Measurements from ENCODE around the gene RAB3GAP2. TPM values are rescaled to one million over a fixed set of nuclear protein-coding genes. Genes with fewer than 3 reads are reported as not detected.
"Not testable (repeated sequence)": the region's sequence is repeated elsewhere in the genome, so short reads cannot be mapped to it uniquely, and the experiment has no call there.

The RAB3GAP2 gene
- total and polyA plus RNA-seq, 2 donors (not counting 1 experiment from before 2014, with no cell fraction given): 31.0 to 43.8 TPM

DNA sequence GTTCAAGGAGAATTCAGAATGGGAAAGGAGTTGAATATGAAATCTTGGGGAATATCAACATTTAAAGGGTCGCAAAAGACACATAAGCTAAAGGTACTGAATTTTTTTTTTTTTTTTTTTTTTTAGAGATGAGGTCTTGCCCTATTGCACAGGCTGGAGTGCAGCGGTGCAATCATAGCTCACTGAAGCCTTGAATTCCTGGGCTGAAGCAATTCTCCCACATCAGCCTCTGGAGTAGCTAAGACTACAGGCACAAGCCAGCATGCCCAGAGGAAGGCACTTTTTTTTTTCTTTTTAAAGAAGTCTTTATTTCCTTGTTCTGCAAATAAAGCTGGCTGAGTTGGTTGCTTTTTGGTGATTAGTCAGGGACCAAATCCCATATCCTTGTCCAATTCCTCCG is 44.1 kb upstream of the RAB3GAP2 start:
- no peaks in the 10 kb centered on the region for H3K36me3 ChIP-seq (ENCODE audit: control insufficient read depth, insufficient read depth, low read length)
- H3K9ac ChIP-seq (ENCODE audit: insufficient read depth, low read length): no peak overlapping the region
- H3K9me3 ChIP-seq (ENCODE audit: control insufficient read depth, insufficient read depth, low read depth, low read length): no peaks in the 10 kb centered on the region
- H3K27me3 ChIP-seq (ENCODE audit: control insufficient read depth, insufficient read depth, low read length): peaks cover 2% of the 10 kb centered on the region
- H3K27ac ChIP-seq (ENCODE audit: insufficient read depth, low read length): no peak overlapping the region
- H3K4me2 ChIP-seq (ENCODE audit: extremely low read depth, insufficient read depth, low read length): no peak overlapping the region
- DNase-seq (ENCODE audit: low read depth in 2 of 2): no peak
- H3K4me3 ChIP-seq (replicated peaks in 1 of 4; ENCODE audit: control extremely low read depth in 1 of 4, insufficient read depth in 1 of 4, low read depth in 3 of 4, low read length in 4 of 4): no peak overlapping the region
- H2AFZ ChIP-seq (ENCODE audit: low read length): no peak overlapping the region
- no peaks in the 10 kb centered on the region for H3K79me2 ChIP-seq (ENCODE audit: control insufficient read depth, insufficient read depth, low read length)
- no peak for TF ChIP-seq CTCF (conservative IDR thresholded peaks at IDR 0.05 in 1 of 2, IDR thresholded peaks at IDR 0.05 in 1 of 2; ENCODE audit: low read depth in 1 of 2, low read length in 2 of 2)
- TF ChIP-seq EZH2 (IDR thresholded peaks at IDR 0.05; ENCODE audit: low read length, missing control alignments): no peak
- H3K4me1 ChIP-seq (ENCODE audit: control insufficient read depth, extremely low read depth, insufficient read depth, low read length): no peaks in the 10 kb centered on the region
- no peaks in the 10 kb centered on the region for H4K20me1 ChIP-seq (ENCODE audit: control insufficient read depth, extremely low read depth, insufficient read depth, low read length)

DNA sequence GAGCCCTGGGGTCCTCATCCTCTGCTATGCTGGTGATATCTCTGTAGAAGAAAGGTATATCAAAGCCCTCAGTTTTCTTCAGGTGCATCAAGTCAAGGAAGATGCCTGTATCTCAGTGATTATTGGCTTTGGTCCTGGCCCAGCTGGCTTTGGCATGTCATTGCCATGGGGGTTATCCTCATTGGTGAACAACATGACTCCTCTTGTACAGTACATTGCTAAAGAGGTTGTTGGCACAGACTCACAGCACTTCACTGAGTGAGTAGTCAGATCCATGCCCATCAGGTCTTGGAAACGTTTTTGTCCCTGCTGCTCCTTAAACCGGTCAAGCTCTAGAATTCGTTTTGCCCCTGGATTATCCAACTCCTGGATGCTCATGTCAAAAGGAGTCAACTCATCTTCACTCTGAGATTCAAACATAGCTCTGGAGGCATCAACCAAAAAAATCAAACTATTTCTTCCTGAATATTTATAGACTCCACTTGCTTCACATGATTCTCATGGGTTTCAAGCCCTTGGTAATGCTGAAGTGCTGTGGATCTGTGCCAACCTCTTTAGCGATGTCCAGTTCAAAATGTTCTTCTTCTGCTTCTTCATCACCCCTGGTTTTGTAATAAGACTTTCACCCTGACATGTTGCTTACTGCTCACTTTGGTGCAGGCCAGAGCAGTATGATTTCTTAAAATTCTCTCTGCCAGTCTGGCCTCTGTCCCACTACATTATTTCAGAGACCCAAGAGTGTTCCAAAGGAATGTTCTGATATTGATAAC is 43.0 kb upstream of the RAB3GAP2 start:
- no peak overlapping the region for H3K4me3 ChIP-seq (replicated peaks in 1 of 4; ENCODE audit: control extremely low read depth in 1 of 4, insufficient read depth in 1 of 4, low read depth in 3 of 4, low read length in 4 of 4)
- H3K27me3 ChIP-seq (ENCODE audit: control insufficient read depth, insufficient read depth, low read length): peaks cover 2% of the 10 kb centered on the region
- TF ChIP-seq CTCF (conservative IDR thresholded peaks at IDR 0.05 in 1 of 2, IDR thresholded peaks at IDR 0.05 in 1 of 2; ENCODE audit: low read depth in 1 of 2, low read length in 2 of 2) (no peak), EZH2 (IDR thresholded peaks at IDR 0.05; ENCODE audit: low read length, missing control alignments) (no peak)
- H4K20me1 ChIP-seq (ENCODE audit: control insufficient read depth, extremely low read depth, insufficient read depth, low read length): no peaks in the 10 kb centered on the region
- no peak overlapping the region for H3K27ac ChIP-seq (ENCODE audit: insufficient read depth, low read length)
- H3K9ac ChIP-seq (ENCODE audit: insufficient read depth, low read length): no peak overlapping the region
- H3K36me3 ChIP-seq (ENCODE audit: control insufficient read depth, insufficient read depth, low read length): no peaks in the 10 kb centered on the region
- no peak overlapping the region for H2AFZ ChIP-seq (ENCODE audit: low read length)
- H3K79me2 ChIP-seq (ENCODE audit: control insufficient read depth, insufficient read depth, low read length): no peaks in the 10 kb centered on the region
- H3K4me1 ChIP-seq (ENCODE audit: control insufficient read depth, extremely low read depth, insufficient read depth, low read length): no peaks in the 10 kb centered on the region
- H3K9me3 ChIP-seq (ENCODE audit: control insufficient read depth, insufficient read depth, low read depth, low read length): no peaks in the 10 kb centered on the region
- H3K4me2 ChIP-seq (ENCODE audit: extremely low read depth, insufficient read depth, low read length): no peak overlapping the region
- DNase-seq (ENCODE audit: low read depth in 2 of 2): no peak

- H3K27ac ChIP-seq (ENCODE audit: insufficient read depth, low read length): no peak overlapping the region
- TF ChIP-seq EZH2 (IDR thresholded peaks at IDR 0.05; ENCODE audit: low read length, missing control alignments) (no peak), CTCF (conservative IDR thresholded peaks at IDR 0.05 in 1 of 2, IDR thresholded peaks at IDR 0.05 in 1 of 2; ENCODE audit: low read depth in 1 of 2, low read length in 2 of 2) (no peak)
Observed at GRCh38 chr1:220313576-220313975, 41.3 kb upstream of the RAB3GAP2 start.

GRCh38 chr1:220310147-220310546 is 37.9 kb upstream of the RAB3GAP2 start:
- H3K9me3 ChIP-seq (ENCODE audit: control insufficient read depth, insufficient read depth, low read depth, low read length); H3K79me2 ChIP-seq (ENCODE audit: control insufficient read depth, insufficient read depth, low read length); H3K36me3 ChIP-seq (ENCODE audit: control insufficient read depth, insufficient read depth, low read length); H4K20me1 ChIP-seq (ENCODE audit: control insufficient read depth, extremely low read depth, insufficient read depth, low read length); DNase-seq (ENCODE audit: low read depth in 2 of 2); H2AFZ ChIP-seq (ENCODE audit: low read length); H3K27ac ChIP-seq (ENCODE audit: insufficient read depth, low read length); H3K27me3 ChIP-seq (ENCODE audit: control insufficient read depth, insufficient read depth, low read length); H3K9ac ChIP-seq (ENCODE audit: insufficient read depth, low read length); H3K4me3 ChIP-seq (replicated peaks in 1 of 4; ENCODE audit: control extremely low read depth in 1 of 4, insufficient read depth in 1 of 4, low read depth in 3 of 4, low read length in 4 of 4); H3K4me1 ChIP-seq (ENCODE audit: control insufficient read depth, extremely low read depth, insufficient read depth, low read length); H3K4me2 ChIP-seq (ENCODE audit: extremely low read depth, insufficient read depth, low read length): not testable (repeated sequence)

More at GRCh38 chr1:220313576-220313975, 41.3 kb upstream of the RAB3GAP2 start:
- no peak overlapping the region for H2AFZ ChIP-seq (ENCODE audit: low read length)
- no peak for DNase-seq (ENCODE audit: low read depth in 2 of 2)
- H3K9ac ChIP-seq (ENCODE audit: insufficient read depth, low read length): no peak overlapping the region
- no peaks in the 10 kb centered on the region for H3K36me3 ChIP-seq (ENCODE audit: control insufficient read depth, insufficient read depth, low read length)
- H3K4me2 ChIP-seq (ENCODE audit: extremely low read depth, insufficient read depth, low read length): no peak overlapping the region
- H3K4me1 ChIP-seq (ENCODE audit: control insufficient read depth, extremely low read depth, insufficient read depth, low read length): no peaks in the 10 kb centered on the region
- H3K4me3 ChIP-seq (replicated peaks in 1 of 4; ENCODE audit: control extremely low read depth in 1 of 4, insufficient read depth in 1 of 4, low read depth in 3 of 4, low read length in 4 of 4): no peak overlapping the region
- peaks cover 2% of the 10 kb centered on the region for H3K27me3 ChIP-seq (ENCODE audit: control insufficient read depth, insufficient read depth, low read length)
- no peaks in the 10 kb centered on the region for H3K79me2 ChIP-seq (ENCODE audit: control insufficient read depth, insufficient read depth, low read length)
- no peaks in the 10 kb centered on the region for H4K20me1 ChIP-seq (ENCODE audit: control insufficient read depth, extremely low read depth, insufficient read depth, low read length)
- no peaks in the 10 kb centered on the region for H3K9me3 ChIP-seq (ENCODE audit: control insufficient read depth, insufficient read depth, low read depth, low read length)

All from fibroblast of lung (primary cell).